NCI-H526 treated with DMSO at 0.1 percent for 48 hours (cell line): Measurements from ENCODE around the gene TMEM178B.

ENCODE experiments used
- DNase-seq: peaks from one replicate; lab custom pipeline; 2025; lab: John Stamatoyannopoulos, UW

Gene TMEM178B

GRCh38 chr7:141263983-141264382, 190.1 kb downstream of the TMEM178B start:
- DNase-seq, result no peak

GRCh38 chr7:141264511-141264910, 190.6 kb downstream of the TMEM178B start:
- no peak for DNase-seq

- DNase-seq, result no peak
These were observed 191.8 kb downstream of the TMEM178B start for GRCh38 chr7:141265668-141266067.

- no peak for DNase-seq
These were observed 194.8 kb downstream of the TMEM178B start for GRCh38 chr7:141268614-141269013.

GRCh38 chr7:141271451-141271850, 197.6 kb downstream of the TMEM178B start:
- no peak for DNase-seq

- no peak for DNase-seq
These were observed 198.6 kb downstream of the TMEM178B start for GRCh38 chr7:141272417-141272816.

- DNase-seq, result no peak
These were observed 201.5 kb downstream of the TMEM178B start for GRCh38 chr7:141275350-141275749.

GRCh38 chr7:141276031-141276430, 202.2 kb downstream of the TMEM178B start:
- no peak for DNase-seq

GRCh38 chr7:141280100-141280499, 206.2 kb downstream of the TMEM178B start:
- DNase-seq, result no peak

GRCh38 chr7:141281311-141281710, 207.4 kb downstream of the TMEM178B start:
- DNase-seq, result no peak

GRCh38 chr7:141286522-141286921, 212.7 kb downstream of the TMEM178B start:
- DNase-seq, result no peak

- DNase-seq, result no peak
These were observed 214.1 kb downstream of the TMEM178B start for GRCh38 chr7:141287936-141288335.

GRCh38 chr7:141288626-141289025, 214.8 kb downstream of the TMEM178B start:
- DNase-seq, result no peak

- no peak for DNase-seq
These were observed 216.5 kb downstream of the TMEM178B start for GRCh38 chr7:141290365-141290764.

- DNase-seq, result no peak
These were observed 217.1 kb downstream of the TMEM178B start for GRCh38 chr7:141290973-141291372.

GRCh38 chr7:141291541-141291940, 217.7 kb downstream of the TMEM178B start:
- DNase-seq, result no peak

GRCh38 chr7:141294143-141294829, 220.4 kb downstream of the TMEM178B start:
- no peak for DNase-seq

GRCh38 chr7:141295367-141295895, 221.6 kb downstream of the TMEM178B start:
- no peak for DNase-seq

- no peak for DNase-seq
These were observed 227.0 kb downstream of the TMEM178B start for GRCh38 chr7:141300816-141301215.

- DNase-seq, result no peak
These were observed 227.7 kb downstream of the TMEM178B start for GRCh38 chr7:141301544-141301943.

- no peak for DNase-seq
These were observed 228.8 kb downstream of the TMEM178B start for GRCh38 chr7:141302617-141303016.

GRCh38 chr7:141304291-141304690, 230.4 kb downstream of the TMEM178B start:
- DNase-seq, result no peak

- no peak for DNase-seq
These were observed 232.2 kb downstream of the TMEM178B start for GRCh38 chr7:141306081-141306480.

- no peak for DNase-seq
These were observed 238.5 kb downstream of the TMEM178B start for GRCh38 chr7:141312395-141312794.
